Stimulated activated naive CD8-positive, alpha-beta T cell treated with anti-CD3 and anti-CD28 coated beads, Interleukin-15, Interleukin-2, amounts not matched to agents 100 U/mL and 50 U/mL, for 24 hours (primary cell): Measurements from ENCODE around the gene TRIM34.
"Not testable (repeated sequence)": the region's sequence is repeated elsewhere in the genome, so short reads cannot be mapped to it uniquely, and the experiment has no call there.

Experiments used
- ATAC-seq: fragments of 150-1000 bp; cut with Tn5 transposase; one replicate; pipeline ENCODE4 v1.10.0; 2021
- DNase-seq: peaks from one replicate; pipeline ENCODE4 v3.0.0; 2021

Gene TRIM34, protein sequence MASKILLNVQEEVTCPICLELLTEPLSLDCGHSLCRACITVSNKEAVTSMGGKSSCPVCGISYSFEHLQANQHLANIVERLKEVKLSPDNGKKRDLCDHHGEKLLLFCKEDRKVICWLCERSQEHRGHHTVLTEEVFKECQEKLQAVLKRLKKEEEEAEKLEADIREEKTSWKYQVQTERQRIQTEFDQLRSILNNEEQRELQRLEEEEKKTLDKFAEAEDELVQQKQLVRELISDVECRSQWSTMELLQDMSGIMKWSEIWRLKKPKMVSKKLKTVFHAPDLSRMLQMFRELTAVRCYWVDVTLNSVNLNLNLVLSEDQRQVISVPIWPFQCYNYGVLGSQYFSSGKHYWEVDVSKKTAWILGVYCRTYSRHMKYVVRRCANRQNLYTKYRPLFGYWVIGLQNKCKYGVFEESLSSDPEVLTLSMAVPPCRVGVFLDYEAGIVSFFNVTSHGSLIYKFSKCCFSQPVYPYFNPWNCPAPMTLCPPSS

GRCh38 chr11:5624489-5625279, at the start of gene TRIM34:
Gene TRIM34, plus strand, starts transcription at chr11:5625001. Its CDS starts 7,331 bp downstream, at chr11:5632332.
- DNase-seq: peak; percentile 50
- peak; percentile 96 for ATAC-seq

DNA sequence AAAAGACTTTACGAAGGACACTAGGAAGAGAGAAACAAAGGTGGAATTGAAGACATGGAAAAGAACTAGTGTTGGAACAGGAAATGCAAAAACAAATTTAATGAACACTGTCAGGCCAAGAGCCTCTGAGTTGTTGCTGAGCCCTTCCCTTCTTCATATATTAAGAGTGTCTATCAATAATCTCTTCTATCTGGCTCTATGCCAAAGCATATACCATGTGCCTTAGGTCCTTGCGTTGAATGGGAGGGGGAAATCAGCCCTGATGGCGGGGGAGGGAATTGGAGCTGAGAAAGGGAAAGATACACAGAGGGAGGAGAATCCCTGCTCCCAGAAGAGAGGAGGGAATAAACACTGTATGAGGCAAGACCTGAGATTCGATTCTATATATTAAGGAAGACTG, 49.6 kb upstream of the TRIM34 start:
- no peak for DNase-seq
- ATAC-seq: no peak

- ATAC-seq: no peak
- no peak for DNase-seq
Observed at GRCh38 chr11:5577101-5577500, 47.7 kb upstream of the TRIM34 start.

DNA sequence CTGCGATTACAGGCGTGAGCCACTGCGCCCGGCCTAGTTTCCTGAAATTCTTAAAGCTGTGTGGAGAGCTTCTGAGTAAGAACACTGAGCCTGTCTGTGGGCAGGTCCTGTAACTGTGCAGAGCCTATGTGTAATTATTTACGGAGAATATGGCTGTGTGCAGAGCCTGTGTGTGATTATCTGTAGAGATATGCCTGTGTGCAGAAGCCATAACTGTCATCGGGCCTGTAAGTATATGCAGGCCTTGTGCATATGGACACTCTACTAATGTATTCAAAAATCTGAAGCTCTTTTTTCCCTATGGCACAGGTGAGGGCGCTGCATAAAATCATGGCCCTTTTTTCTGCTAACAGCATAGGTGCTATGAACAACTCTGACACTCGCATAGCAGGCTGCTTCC, 44.2 kb upstream of the TRIM34 start, which contains the start of gene OR52B6:
OR52B6 (plus strand) TSS at position 301 of the 400 bp plus-strand sequence; CDS start at position 301, 0 bp downstream.
- DNase-seq: no peak
- ATAC-seq: no peak

DNA sequence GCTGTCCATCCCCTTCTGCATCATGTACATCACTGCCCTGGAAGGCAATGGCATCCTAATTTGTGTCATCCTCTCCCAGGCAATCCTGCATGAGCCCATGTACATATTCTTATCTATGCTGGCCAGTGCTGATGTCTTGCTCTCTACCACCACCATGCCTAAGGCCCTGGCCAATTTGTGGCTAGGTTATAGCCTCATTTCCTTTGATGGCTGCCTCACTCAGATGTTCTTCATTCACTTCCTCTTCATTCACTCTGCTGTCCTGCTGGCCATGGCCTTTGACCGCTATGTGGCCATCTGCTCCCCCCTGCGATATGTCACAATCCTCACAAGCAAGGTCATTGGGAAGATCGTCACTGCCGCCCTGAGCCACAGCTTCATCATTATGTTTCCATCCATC, 43.8 kb upstream of the TRIM34 start:
- ATAC-seq (no peak), DNase-seq (no peak)

DNA sequence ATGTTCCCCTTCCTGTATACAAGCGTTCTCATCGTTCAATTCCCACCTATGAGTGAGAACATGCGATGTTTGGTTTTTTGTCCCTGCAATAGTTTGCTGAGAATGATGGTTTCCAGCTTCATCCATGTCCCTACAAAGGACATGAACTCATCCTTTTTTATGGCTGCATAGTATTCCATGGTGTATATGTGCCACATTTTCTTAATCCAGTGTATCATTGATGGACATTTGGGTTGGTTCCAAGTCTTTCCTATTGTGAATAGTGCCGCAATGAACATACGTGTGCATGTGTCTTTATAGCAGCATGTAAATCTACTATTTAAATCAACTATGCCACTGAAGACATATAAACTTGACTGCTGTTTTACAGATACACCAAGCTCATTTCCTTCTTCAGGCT, 40.3 kb upstream of the TRIM34 start:
- ATAC-seq, DNase-seq: not testable (repeated sequence)

- DNase-seq, ATAC-seq: not testable (repeated sequence)
Observed at GRCh38 chr11:5589906-5590305, 34.9 kb upstream of the TRIM34 start.

DNA sequence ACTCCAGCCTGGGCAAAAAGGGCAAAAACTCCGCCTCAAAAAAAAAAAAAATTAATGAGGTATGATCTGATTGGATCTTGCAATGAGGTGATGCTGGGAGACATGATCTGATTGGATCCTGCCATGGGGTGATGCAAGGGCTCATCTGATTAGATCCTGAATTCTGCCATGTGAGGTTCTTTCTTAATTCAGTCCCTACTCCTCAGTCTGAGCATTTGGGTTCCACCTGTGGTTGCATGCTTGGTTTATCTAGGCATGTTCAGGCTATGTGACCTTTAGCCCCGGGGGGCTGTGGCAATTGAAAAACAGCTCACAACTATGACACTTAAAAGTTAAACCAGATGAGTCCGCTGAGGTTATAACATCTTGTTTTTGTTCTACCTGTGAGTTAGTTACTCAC, 33.2 kb upstream of the TRIM34 start:
- DNase-seq: no peak
- peak; percentile 68 for ATAC-seq

DNA sequence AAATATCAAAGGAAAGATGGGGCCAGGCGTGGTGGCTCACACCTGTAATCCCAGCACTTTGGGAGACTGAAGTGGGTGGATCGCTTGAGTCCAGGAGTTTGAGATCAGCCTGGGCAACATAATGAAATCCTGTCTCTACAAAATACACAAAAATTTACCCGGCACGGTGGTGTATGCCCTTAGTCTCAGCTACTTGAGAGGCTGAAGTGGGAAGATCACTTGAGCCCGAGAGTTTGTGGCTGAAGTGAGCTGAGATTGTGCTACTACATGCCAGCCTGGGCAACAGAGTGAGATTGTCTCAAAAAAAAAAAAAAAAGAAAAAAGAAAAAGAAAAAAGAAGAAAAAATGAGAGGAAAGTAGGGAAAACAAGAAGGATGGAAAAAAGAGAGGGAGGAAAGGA, 32.2 kb upstream of the TRIM34 start:
- no peak for DNase-seq
- no peak for ATAC-seq

DNA sequence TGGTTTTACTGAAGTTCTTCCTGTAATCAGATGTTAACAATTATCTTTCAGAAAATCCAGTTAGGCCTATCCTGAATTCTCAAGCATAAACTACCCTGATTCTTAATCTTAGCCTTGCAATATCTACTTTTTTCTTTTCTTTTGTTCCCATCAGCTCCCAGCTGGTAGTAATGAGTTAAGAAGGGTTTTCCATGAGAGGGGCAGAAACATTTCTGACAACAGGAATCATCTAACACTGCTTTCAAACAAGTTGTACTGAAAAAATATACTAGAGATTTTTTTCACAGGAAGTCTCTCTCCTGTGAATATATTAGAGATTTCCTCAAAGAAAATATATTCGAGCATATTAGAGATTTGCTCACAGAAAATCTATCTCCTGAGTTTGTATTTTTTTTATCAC, 31.7 kb upstream of the TRIM34 start:
- ATAC-seq: no peak

DNA sequence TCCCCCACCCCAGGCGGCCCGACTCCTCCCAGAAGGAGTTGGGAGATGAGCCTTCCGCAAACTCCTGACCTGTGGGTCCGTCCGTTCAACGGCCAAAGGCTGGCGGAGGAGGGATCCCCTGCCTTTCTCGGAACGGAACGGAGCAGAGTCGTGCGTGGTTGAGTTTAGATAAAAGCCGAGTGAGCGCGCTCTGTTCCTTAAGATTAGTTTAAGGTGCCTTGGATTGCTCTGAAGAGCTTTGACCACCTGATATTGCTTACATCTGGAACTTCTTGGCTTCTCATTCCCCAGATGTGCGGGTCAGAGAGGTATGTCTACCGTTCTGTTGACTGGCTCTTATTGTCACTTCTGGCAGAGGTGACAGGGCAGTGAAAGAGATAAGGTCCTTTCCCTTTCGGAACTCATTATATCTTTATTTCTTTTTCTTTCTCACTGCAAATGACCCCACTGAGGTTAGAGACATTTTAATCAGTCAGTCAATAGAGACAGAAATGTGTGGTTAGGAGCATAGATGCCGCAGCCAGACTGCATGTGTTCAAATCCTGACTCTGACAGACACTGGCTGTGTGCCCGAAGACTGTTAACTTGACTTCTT, 28.1 kb upstream of the TRIM34 start, which contains the start of gene TRIM6:
TRIM6 (plus strand) TSS at position 31 of the 595 bp plus-strand sequence; CDS start at position 292, 261 bp downstream.
- DNase-seq (peak; percentile 24), ATAC-seq (no peak)

More for the DNA sequence above, 31.7 kb upstream of the TRIM34 start:
- DNase-seq: no peak

DNA sequence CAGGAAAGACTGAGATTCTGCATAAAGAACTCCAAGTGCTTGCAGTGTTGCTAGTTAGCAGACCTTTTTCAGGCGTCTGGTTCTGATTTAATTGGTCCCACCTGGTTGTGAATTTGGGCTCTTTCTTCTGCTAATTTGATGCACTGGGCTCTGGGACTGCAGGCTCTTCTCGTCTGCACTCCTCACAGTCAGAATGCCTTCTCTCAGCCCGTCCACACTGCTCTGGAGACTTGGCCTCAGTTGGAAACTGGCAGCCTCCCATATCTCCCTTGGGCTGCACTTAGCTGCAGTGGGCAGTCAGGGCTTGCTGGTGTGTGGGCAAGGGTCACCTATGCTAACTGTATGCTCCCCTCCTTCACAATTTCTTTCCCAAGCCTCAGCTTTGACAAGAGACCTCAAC, 26.8 kb upstream of the TRIM34 start:
- ATAC-seq (no peak), DNase-seq (no peak)

DNA sequence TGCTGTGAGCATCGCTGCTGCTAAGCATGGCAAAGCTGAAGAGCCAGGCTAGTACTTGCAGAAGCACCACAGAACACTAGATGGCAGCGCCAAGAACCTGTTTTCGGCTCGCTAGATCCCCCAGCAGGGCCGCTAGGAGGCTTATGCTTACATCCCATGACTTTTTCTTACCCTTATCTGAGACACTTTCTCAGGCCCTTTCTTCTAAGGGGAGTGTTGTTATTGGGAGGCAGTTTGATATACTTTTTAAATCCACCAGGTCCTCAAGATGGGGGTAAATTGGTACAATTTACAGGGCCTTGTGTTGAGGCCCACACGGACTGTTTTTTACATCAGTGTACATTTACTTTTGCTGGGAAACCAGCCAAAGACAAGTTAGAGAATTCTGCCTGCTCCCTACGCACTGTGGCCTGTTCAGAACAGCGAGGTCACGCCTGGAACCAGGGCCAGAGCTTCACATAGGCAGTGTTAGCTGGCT, 24.4 kb upstream of the TRIM34 start:
- DNase-seq: peak; percentile 55
- ATAC-seq: peak; percentile 87

DNA sequence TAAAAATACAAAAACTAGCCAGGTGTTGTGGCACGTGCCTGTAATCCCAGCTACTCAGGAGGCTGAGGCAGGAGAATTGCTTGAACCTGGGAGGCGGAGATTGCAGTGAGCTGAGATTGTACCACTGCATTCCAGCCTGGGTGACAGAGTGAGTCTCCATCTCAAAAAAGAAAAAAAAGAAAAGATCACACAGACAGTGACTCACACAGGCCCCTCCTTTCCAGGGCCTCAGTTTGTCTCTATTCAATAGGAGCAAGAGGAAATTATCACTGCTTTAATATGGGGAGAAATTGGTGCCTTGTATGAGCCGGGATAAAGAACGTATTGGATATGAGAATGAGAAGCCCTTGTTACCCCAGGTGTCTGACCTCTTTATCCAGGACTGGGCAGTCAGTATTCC, 22.0 kb upstream of the TRIM34 start:
- ATAC-seq, DNase-seq: not testable (repeated sequence)

DNA sequence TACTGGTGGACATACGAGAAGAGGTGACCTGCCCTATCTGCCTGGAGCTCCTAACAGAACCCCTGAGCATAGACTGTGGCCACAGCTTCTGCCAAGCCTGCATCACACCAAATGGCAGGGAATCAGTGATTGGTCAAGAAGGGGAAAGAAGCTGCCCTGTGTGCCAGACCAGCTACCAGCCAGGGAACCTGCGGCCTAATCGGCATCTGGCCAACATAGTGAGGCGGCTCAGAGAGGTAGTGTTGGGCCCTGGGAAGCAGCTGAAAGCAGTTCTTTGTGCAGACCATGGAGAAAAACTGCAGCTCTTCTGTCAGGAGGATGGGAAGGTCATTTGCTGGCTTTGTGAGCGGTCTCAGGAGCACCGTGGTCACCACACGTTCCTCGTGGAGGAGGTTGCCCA, 21.5 kb upstream of the TRIM34 start:
- ATAC-seq (no peak), DNase-seq (no peak)

- DNase-seq (no peak), ATAC-seq (no peak)
Observed at GRCh38 chr11:5604896-5605295, 19.9 kb upstream of the TRIM34 start.

DNA sequence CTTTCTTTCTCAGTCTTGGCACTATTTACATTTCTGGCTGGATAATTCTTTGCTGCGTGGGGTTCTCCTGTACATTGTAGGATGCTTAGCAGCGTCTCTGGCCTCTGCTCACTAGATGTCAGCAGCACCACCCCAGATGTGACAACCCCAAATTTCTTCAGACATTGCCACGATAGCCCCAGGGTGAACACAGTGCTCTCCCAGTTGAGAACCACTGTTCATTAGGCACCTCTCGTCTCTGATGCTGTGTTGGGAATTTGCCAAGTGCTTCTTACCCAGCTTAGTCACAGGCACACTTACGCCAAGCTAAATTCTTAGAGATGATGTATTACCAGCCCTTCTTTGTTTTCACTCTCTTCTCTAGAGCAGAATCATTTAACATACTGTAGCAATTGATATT, 19.0 kb upstream of the TRIM34 start:
- no peak for ATAC-seq
- no peak for DNase-seq

- no peak for DNase-seq
- no peak for ATAC-seq
Observed at GRCh38 chr11:5608808-5609207, 16.0 kb upstream of the TRIM34 start.

DNA sequence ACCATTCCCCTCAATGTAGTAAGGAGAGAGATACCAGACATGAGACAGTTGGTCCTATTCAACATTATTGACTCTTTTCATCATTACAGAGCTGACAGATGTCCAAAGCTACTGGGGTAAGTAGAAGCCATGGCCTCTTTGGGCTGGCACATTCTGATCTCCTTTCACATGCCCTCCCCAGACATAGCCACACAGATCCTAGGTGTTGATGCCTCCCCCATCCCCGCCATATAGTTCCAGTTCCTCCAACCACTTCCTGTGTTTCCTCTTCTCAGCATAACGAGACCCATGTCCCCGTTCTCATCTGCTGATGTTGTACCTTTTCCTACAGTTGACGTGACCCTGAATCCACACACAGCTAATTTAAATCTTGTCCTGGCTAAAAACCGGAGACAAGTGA, 14.4 kb upstream of the TRIM34 start:
- DNase-seq (no peak), ATAC-seq (no peak)

DNA sequence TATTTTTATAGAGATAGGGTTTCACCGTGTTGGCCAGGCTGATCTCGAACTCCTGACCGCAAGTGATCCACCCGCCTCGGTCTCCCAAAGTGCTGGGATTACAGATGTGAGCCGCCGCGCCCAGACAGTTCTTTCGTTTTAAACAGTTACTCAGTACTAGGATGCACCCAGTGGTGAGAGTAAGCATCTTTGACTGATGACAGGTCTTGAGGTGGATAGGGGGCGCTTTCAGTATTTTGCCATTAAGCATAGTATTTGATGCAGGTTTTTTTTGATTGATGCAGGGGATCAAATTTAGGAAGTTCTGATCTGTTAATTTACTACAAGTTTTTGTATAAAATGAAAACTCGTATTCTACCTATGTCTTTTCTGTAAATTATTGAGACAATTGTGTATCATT, 13.2 kb upstream of the TRIM34 start:
- ATAC-seq (no peak), DNase-seq (no peak)

- no peak for ATAC-seq
- DNase-seq: no peak
Observed at GRCh38 chr11:5618807-5619206, 6.0 kb upstream of the TRIM34 start.
